Esophagus muscularis mucosa (tissue), 4 donors: ENCODE results near the gene MX2. TPM values are rescaled to one million over a fixed set of nuclear protein-coding genes. Genes with fewer than 3 reads are reported as not detected.

ENCODE experiments used
- DNase-seq: peaks from one replicate; pipeline ENCODE4 v3.0.0-alpha.2; 2017; ENCODE audit errors: extremely low spot score
- H3K27ac ChIP-seq, 4 donors: fragments of 200-600 bp; sonication (generic); replicated peaks in 1 of 4; 1 replicate in 3 of 4; 2 replicates in 1 of 4; pipeline ENCODE4 v1.5.1; 2016 to 2019; ENCODE audit warnings: mild to moderate bottlenecking in 1 of 4
- H3K27me3 ChIP-seq, 4 donors: fragments of 200-600 bp; sonication (generic); one replicate each; pipeline versions ENCODE4 v1.5.1 to v1.6.0; 2016 to 2019
- H3K36me3 ChIP-seq, 4 donors: fragments of 200-600 bp; sonication (generic); one replicate each; pipeline ENCODE4 v1.5.1; 2016 to 2019
- H3K4me1 ChIP-seq, 4 donors: fragments of 200-600 bp; sonication (generic); one replicate each; pipeline ENCODE4 v1.5.1; 2016 to 2019
- H3K4me3 ChIP-seq, 4 donors: fragments of 200-600 bp; sonication (generic); 1 replicate in 2 of 4; 2 replicates in 2 of 4; pipeline ENCODE4 v1.5.1; 2016 to 2019; ENCODE audit warnings: mild to moderate bottlenecking in 4 of 4, moderate library complexity in 1 of 4
- H3K9me3 ChIP-seq, 4 donors: fragments of 200-600 bp; sonication (generic); 1 replicate in 3 of 4; 2 replicates in 1 of 4; pipeline ENCODE4 v1.5.1; 2016 to 2019
- CTCF ChIP-seq, 3 experiments: fragments of 200-600 bp in 2 of 3; fragments of 450-650 bp in 1 of 3; sonication (generic) in 2 of 3; IDR thresholded peaks; one replicate each; pipeline ENCODE4 v1.5.1; 2017 to 2019; ENCODE audit warnings: antibody characterized with exemption in 3 of 3, mild to moderate bottlenecking in 2 of 3, moderate library complexity in 1 of 3
- EP300 ChIP-seq: sonication (generic); formaldehyde crosslinking; IDR thresholded peaks from one replicate; pipeline ENCODE4 v1.6.1; 2017; ENCODE audit warnings: antibody characterized with exemption
- POLR2A ChIP-seq: fragments of 450-650 bp; IDR thresholded peaks from one replicate; pipeline ENCODE4 v1.6.1; 2017; ENCODE audit warnings: antibody characterized with exemption, moderate library complexity, mild to moderate bottlenecking, low read depth
- POLR2AphosphoS5 ChIP-seq, 2 donors: sonication (generic); formaldehyde crosslinking; IDR thresholded peaks; one replicate each; pipeline ENCODE4 v1.6.1; 2017; ENCODE audit warnings: antibody characterized with exemption in 2 of 2
- WGBS: methylation state at CpG from one replicate; pipeline ENCODE4 v1.1.5; 2018; 5-methylcytosine and 5-hydroxymethylcytosine counted together
- intact Hi-C: fragments of 100-400 bp; cut with DNase I; formaldehyde crosslinking; loops from one replicate; pipeline ENCODE4 v1.15.1; 2023
- total RNA-seq, 4 donors: library from RNA; depleted of rRNA; stranded (reverse); fragments of >200 nt; gene quantifications; one replicate each; pipeline versions ENCODE4 v1.1.0 to v1.2.1, GENCODE V29; 2016

The MX2 gene
- total RNA-seq, 4 donors from 2014 or later, result 5.4 to 19.7 (median 7.0) TPM

- Histone ChIP-seq H3K27me3 (no peaks in the 10 kb centered on the region), H3K27ac (no peak overlapping the region), H3K4me3 (no peak overlapping the region), H3K36me3 (peaks cover 49 to 100% (median 77%) of the 10 kb centered on the region in 4 donors), H3K9me3 (no peaks in the 10 kb centered on the region), H3K4me1 (no peaks in the 10 kb centered on the region)
- no peak for TF ChIP-seq CTCF (IDR thresholded peaks at IDR 0.05)
- no peak for TF ChIP-seq POLR2A
- no peak for TF ChIP-seq POLR2AphosphoS5 (IDR thresholded peaks at IDR 0.05)
- TF ChIP-seq EP300, result no peak
- intact Hi-C loops, result no loop called here
- no peak for DNase-seq
- WGBS, result 94% methylated on average over 7 of the region's 7 CpGs
These were observed 81.7 kb downstream of the MX2 start for GRCh38 chr21:41443562-41443961.

GRCh38 chr21:41444703-41445464, 83.1 kb downstream of the MX2 start:
- H3K27ac ChIP-seq, result no peak overlapping the region
- intact Hi-C loops, result no loop called here
- H3K9me3 ChIP-seq, result no peaks in the 10 kb centered on the region
- TF ChIP-seq CTCF (IDR thresholded peaks at IDR 0.05) (no peak), EP300 (no peak), POLR2A (no peak), POLR2AphosphoS5 (IDR thresholded peaks at IDR 0.05) (no peak)
- H3K4me1 ChIP-seq, result no peaks in the 10 kb centered on the region
- 95% methylated on average over 12 of the region's 13 CpGs for WGBS
- no peaks in the 10 kb centered on the region for H3K27me3 ChIP-seq
- peaks cover 56 to 100% (median 74%) of the 10 kb centered on the region in 4 donors for H3K36me3 ChIP-seq
- DNase-seq, result no peak
- no peak overlapping the region for H3K4me3 ChIP-seq

- peaks cover 57 to 100% (median 77%) of the 10 kb centered on the region in 4 donors for H3K36me3 ChIP-seq
These were observed 83.6 kb downstream of the MX2 start for GRCh38 chr21:41445465-41445862.

GRCh38 chr21:41446586-41446985, 84.8 kb downstream of the MX2 start:
- no peak for DNase-seq
- WGBS, result 96% methylated on average over 4 of the region's 4 CpGs
- Histone ChIP-seq H3K9me3 (no peaks in the 10 kb centered on the region), H3K4me3 (no peak overlapping the region), H3K27ac (no peak overlapping the region), H3K4me1 (no peaks in the 10 kb centered on the region), H3K27me3 (no peaks in the 10 kb centered on the region), H3K36me3 (peaks cover 46 to 97% (median 66%) of the 10 kb centered on the region in 4 donors)
- intact Hi-C loops, result no loop called here
- no peak for TF ChIP-seq CTCF (IDR thresholded peaks at IDR 0.05)
- TF ChIP-seq POLR2AphosphoS5 (IDR thresholded peaks at IDR 0.05), result no peak
- no peak for TF ChIP-seq EP300

More at GRCh38 chr21:41445465-41445862, 83.6 kb downstream of the MX2 start:
- Histone ChIP-seq H3K4me1 (no peaks in the 10 kb centered on the region), H3K9me3 (no peaks in the 10 kb centered on the region), H3K27me3 (no peaks in the 10 kb centered on the region), H3K27ac (no peak overlapping the region), H3K4me3 (no peak overlapping the region)
- TF ChIP-seq POLR2AphosphoS5 (IDR thresholded peaks at IDR 0.05) (no peak), CTCF (IDR thresholded peaks at IDR 0.05) (no peak), POLR2A (no peak), EP300 (no peak)
- no peak for DNase-seq
- 81% methylated on average over 7 of the region's 7 CpGs for WGBS
- intact Hi-C loops, result no loop called here

- H3K4me3 ChIP-seq, result no peak overlapping the region
- H3K27me3 ChIP-seq, result no peaks in the 10 kb centered on the region
- 93% methylated on average over 3 of the region's 3 CpGs for WGBS
- intact Hi-C loops, result no loop called here
- H3K4me1 ChIP-seq, result no peaks in the 10 kb centered on the region
- TF ChIP-seq POLR2AphosphoS5 (IDR thresholded peaks at IDR 0.05) (no peak), EP300 (no peak), CTCF (IDR thresholded peaks at IDR 0.05) (no peak)
- H3K36me3 ChIP-seq, result peaks cover 43 to 97% (median 67%) of the 10 kb centered on the region in 4 donors
- H3K27ac ChIP-seq, result no peak overlapping the region
- no peaks in the 10 kb centered on the region for H3K9me3 ChIP-seq
- DNase-seq, result no peak
These were observed 85.5 kb downstream of the MX2 start for GRCh38 chr21:41447356-41447755.
